Osteoblast (primary cell): Measurements from ENCODE around the gene CMSS1. TPM values are rescaled to one million over a fixed set of nuclear protein-coding genes. Genes with fewer than 3 reads are reported as not detected.

Source experiments
- DNase-seq: peaks from one replicate; pipeline ENCODE4 v3.0.0; 2011; ENCODE audit warnings: low spot score, mixed read lengths; ENCODE audit not compliant: insufficient read length; ENCODE audit errors: missing footprints
- H2AFZ ChIP-seq: 2 replicates; pipeline ENCODE4 v1.6.0; 2011; ENCODE audit warnings: mild to moderate bottlenecking, low read length
- H3K27ac ChIP-seq: 2 replicates; pipeline ENCODE4 v1.5.1; 2011; ENCODE audit warnings: mild to moderate bottlenecking, low read depth, low read length, moderate library complexity
- H3K27me3 ChIP-seq: 2 replicates; pipeline ENCODE4 v1.6.0; 2012; ENCODE audit warnings: mild to moderate bottlenecking, control low read depth, inconsistent platforms, low read length, moderate library complexity; ENCODE audit not compliant: insufficient read depth
- H3K36me3 ChIP-seq: 2 replicates; pipeline ENCODE4 v1.5.1; 2011; ENCODE audit warnings: mild to moderate bottlenecking, low read length, control low read depth, moderate library complexity; ENCODE audit not compliant: insufficient read depth
- H3K4me1 ChIP-seq: 2 replicates; pipeline ENCODE4 v1.5.1; 2011; ENCODE audit warnings: mild to moderate bottlenecking, low read length, control low read depth, moderate library complexity; ENCODE audit not compliant: insufficient read depth
- H3K4me2 ChIP-seq: 2 replicates; pipeline ENCODE4 v1.6.0; 2011; ENCODE audit warnings: mild to moderate bottlenecking, low read length; ENCODE audit not compliant: insufficient read depth
- H3K4me3 ChIP-seq: fragments of 200-600 bp; sonication (generic); 3 replicates; pipeline ENCODE4 v1.5.1; 2012; ENCODE audit warnings: mild to moderate bottlenecking, low read length, inconsistent platforms; ENCODE audit not compliant: insufficient read depth
- H3K79me2 ChIP-seq: 2 replicates; pipeline ENCODE4 v1.6.0; 2012; ENCODE audit warnings: mild to moderate bottlenecking, low read length, control low read depth, inconsistent platforms; ENCODE audit not compliant: insufficient read depth
- H3K9me3 ChIP-seq: 2 replicates; pipeline ENCODE4 v1.5.1; 2011; ENCODE audit warnings: low read depth, low read length, control low read depth
- H4K20me1 ChIP-seq: 2 replicates; pipeline ENCODE4 v1.6.0; 2012; ENCODE audit warnings: mild to moderate bottlenecking, low read length, control low read depth; ENCODE audit not compliant: insufficient read depth
- CTCF ChIP-seq: IDR thresholded peaks from 2 replicates; pipeline ENCODE4 v1.5.1; 2011; ENCODE audit warnings: mild to moderate bottlenecking, low read depth, low read length, moderate library complexity; ENCODE audit errors: extremely low read depth
- total RNA-seq: library from RNA; depleted of rRNA; stranded (reverse); fragments of >200 nt; gene quantifications from 2 replicates; pipeline ENCODE4 v1.2.3, GENCODE V29; 2012

The CMSS1 gene
- total RNA-seq, 1 donor: 15.9 TPM

DNA sequence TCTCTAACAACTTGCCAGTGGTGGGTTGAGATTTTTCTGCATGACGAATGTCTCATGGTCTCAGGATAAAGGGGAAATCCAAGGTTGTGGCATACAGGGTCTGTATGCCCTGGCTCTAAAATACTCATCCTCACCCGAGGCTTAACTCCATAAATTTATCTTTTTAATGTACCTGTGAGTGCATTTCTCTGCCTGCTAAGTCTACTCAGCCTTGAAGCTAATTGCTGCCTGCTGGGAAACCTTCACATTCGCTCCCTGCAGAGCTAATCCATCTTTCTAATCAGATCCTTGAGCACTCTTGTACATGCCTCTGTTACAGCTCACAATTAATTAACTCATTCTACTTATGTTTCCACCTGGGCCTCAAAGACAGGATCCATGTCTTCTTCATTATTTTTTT is 93.8 kb downstream of the CMSS1 start:
- no peak for TF ChIP-seq CTCF

DNA sequence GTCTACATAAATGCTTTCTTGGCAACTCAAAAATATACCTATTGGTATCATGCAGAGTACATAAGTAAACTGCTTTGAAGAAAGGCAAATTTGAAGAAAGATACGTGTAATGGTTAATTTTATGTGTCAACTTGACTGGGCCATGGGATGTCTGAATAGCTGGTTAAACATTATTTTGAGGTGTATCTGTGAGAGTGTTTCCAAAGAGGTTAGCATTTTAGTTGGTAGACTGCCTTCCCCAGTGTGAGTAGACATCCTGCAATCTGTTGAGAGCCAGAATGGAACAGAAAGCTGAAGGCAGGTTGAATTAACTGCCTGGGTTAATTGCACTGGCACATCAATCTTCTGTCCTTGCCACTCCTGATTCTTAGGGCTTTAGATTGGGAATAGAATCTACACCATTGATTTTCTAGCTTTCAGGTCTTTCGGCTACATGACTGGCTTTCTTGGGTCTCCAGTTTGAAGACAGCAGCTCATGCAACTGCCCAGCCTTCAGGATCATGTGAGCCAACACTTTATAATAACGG is 98.3 kb downstream of the CMSS1 start:
- peaks cover 8% of the 10 kb centered on the region for H3K4me1 ChIP-seq
- H3K9me3 ChIP-seq: no peaks in the 10 kb centered on the region
- no peak for TF ChIP-seq CTCF
- no peaks in the 10 kb centered on the region for H3K79me2 ChIP-seq
- H3K27ac ChIP-seq: no peak overlapping the region
- no peak overlapping the region for H3K4me3 ChIP-seq
- no peak overlapping the region for H3K4me2 ChIP-seq
- DNase-seq: no peak
- H2AFZ ChIP-seq: no peak overlapping the region
- H3K27me3 ChIP-seq: no peaks in the 10 kb centered on the region
- H3K36me3 ChIP-seq: no peaks in the 10 kb centered on the region
- H4K20me1 ChIP-seq: no peaks in the 10 kb centered on the region

More for the DNA sequence above, 93.8 kb downstream of the CMSS1 start:
- Histone ChIP-seq H3K4me3 (no peak overlapping the region), H3K4me2 (no peak overlapping the region), H3K4me1 (peaks cover 19% of the 10 kb centered on the region), H4K20me1 (no peaks in the 10 kb centered on the region), H3K9me3 (no peaks in the 10 kb centered on the region), H3K36me3 (no peaks in the 10 kb centered on the region), H3K27me3 (no peaks in the 10 kb centered on the region), H3K79me2 (no peaks in the 10 kb centered on the region), H3K27ac (no peak overlapping the region), H2AFZ (no peak overlapping the region)
- no peak for DNase-seq

- Histone ChIP-seq H4K20me1 (no peaks in the 10 kb centered on the region), H3K79me2 (no peaks in the 10 kb centered on the region), H3K4me3 (no peak overlapping the region), H3K9me3 (no peaks in the 10 kb centered on the region), H3K27me3 (no peaks in the 10 kb centered on the region), H3K4me2 (no peak overlapping the region), H3K36me3 (no peaks in the 10 kb centered on the region), H3K4me1 (peaks cover 18% of the 10 kb centered on the region), H3K27ac (no peak overlapping the region), H2AFZ (no peak overlapping the region)
- no peak for TF ChIP-seq CTCF
- no peak for DNase-seq
Observed at GRCh38 chr3:99918715-99919114, 101.1 kb downstream of the CMSS1 start.

DNA sequence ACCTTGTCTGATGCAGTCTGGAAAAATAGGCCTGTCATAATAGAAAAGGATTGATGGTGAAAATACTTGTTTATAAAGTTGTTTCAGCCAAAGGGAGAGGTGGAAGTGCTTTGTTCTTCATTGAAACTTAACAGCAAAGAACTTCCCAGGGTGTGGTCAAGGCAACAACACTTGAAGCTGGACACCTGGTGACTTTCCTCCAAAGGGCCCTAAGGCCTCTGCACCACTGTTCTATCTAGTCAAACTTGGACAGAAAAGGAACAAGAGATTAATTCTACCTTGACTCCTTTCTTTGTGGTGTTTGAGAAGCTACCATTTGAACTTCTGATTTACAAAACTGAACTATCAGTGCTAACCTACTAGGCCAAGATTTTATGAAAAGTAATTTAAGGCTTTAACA is 102.0 kb downstream of the CMSS1 start:
- Histone ChIP-seq H4K20me1 (no peaks in the 10 kb centered on the region), H3K36me3 (no peaks in the 10 kb centered on the region), H3K27me3 (no peaks in the 10 kb centered on the region), H3K79me2 (no peaks in the 10 kb centered on the region), H3K4me1 (peaks cover 18% of the 10 kb centered on the region), H2AFZ (no peak overlapping the region), H3K4me3 (no peak overlapping the region), H3K27ac (no peak overlapping the region), H3K9me3 (no peaks in the 10 kb centered on the region), H3K4me2 (no peak overlapping the region)
- no peak for TF ChIP-seq CTCF
- DNase-seq: no peak
